ENCODE measurements around the gene PRRX1. TPM values are rescaled to one million over a fixed set of nuclear protein-coding genes. Genes with fewer than 3 reads are reported as not detected.

PRRX1 gene
- total RNA-seq, 1 donor from 2014 or later: 74.7 TPM

GRCh38 chr1:170723518-170723917 is 59.6 kb downstream of the PRRX1 start:
- Histone ChIP-seq H3K27ac (replicated peaks) (no peak overlapping the region), H3K36me3 (peaks cover 46% of the 10 kb centered on the region)
- no peak for TF ChIP-seq CTCF (IDR thresholded peaks at IDR 0.05; ENCODE audit: borderline replicate concordance)

GRCh38 chr1:170725326-170725725 is 61.4 kb downstream of the PRRX1 start:
- Histone ChIP-seq H3K9me3 (replicated peaks) (peaks cover 8% of the 10 kb centered on the region), H3K4me1 (peaks cover 19% of the 10 kb centered on the region), H3K27ac (replicated peaks) (no peak overlapping the region), H3K36me3 (peaks cover 39% of the 10 kb centered on the region), H3K4me3 (no peak overlapping the region), H3K27me3 (ENCODE audit: low read depth) (no peaks in the 10 kb centered on the region)
- TF ChIP-seq CTCF (IDR thresholded peaks at IDR 0.05; ENCODE audit: borderline replicate concordance): no peak
- intact Hi-C loops (cut with micrococcal nuclease): no loop called here
- DNase-seq: no peak

More at GRCh38 chr1:170723518-170723917, 59.6 kb downstream of the PRRX1 start:
- H3K4me1 ChIP-seq: peaks cover under 1% of the 10 kb centered on the region
- intact Hi-C loops (cut with micrococcal nuclease): no loop called here
- H3K9me3 ChIP-seq (replicated peaks): peaks cover 8% of the 10 kb centered on the region
- no peak for DNase-seq
- no peaks in the 10 kb centered on the region for H3K27me3 ChIP-seq (ENCODE audit: low read depth)
- H3K4me3 ChIP-seq: no peak overlapping the region

- peaks cover 43% of the 10 kb centered on the region for H3K4me1 ChIP-seq
- H3K27ac ChIP-seq (replicated peaks): peak overlapping the region; percentile 77
- H3K36me3 ChIP-seq: peaks cover 21% of the 10 kb centered on the region
- intact Hi-C loops (cut with micrococcal nuclease): no loop called here
- no peak for TF ChIP-seq CTCF (IDR thresholded peaks at IDR 0.05; ENCODE audit: borderline replicate concordance)
- H3K4me3 ChIP-seq: no peak overlapping the region
- DNase-seq: no peak
- H3K27me3 ChIP-seq (ENCODE audit: low read depth): no peaks in the 10 kb centered on the region
- peaks cover 8% of the 10 kb centered on the region for H3K9me3 ChIP-seq (replicated peaks)
These were observed 64.0 kb downstream of the PRRX1 start for GRCh38 chr1:170727963-170728362.

- H3K27ac ChIP-seq (replicated peaks): peak overlapping the region; percentile 77
- H3K9me3 ChIP-seq (replicated peaks): peaks cover 3% of the 10 kb centered on the region
- no peak overlapping the region for H3K4me3 ChIP-seq
- no peaks in the 10 kb centered on the region for H3K27me3 ChIP-seq (ENCODE audit: low read depth)
- intact Hi-C loops (cut with micrococcal nuclease): no loop called here
- no peak for TF ChIP-seq CTCF (IDR thresholded peaks at IDR 0.05; ENCODE audit: borderline replicate concordance)
- H3K36me3 ChIP-seq: peaks cover 6% of the 10 kb centered on the region
- DNase-seq: peak; percentile 15
- H3K4me1 ChIP-seq: peaks cover 49% of the 10 kb centered on the region
These were observed 65.5 kb downstream of the PRRX1 start for GRCh38 chr1:170729225-170730002.

GRCh38 chr1:170730014-170730413 is 66.1 kb downstream of the PRRX1 start:
- Histone ChIP-seq H3K4me3 (no peak overlapping the region), H3K27ac (replicated peaks) (peak overlapping the region; percentile 77), H3K4me1 (peaks cover 55% of the 10 kb centered on the region), H3K36me3 (peaks cover 5% of the 10 kb centered on the region), H3K27me3 (ENCODE audit: low read depth) (no peaks in the 10 kb centered on the region), H3K9me3 (replicated peaks) (no peaks in the 10 kb centered on the region)
- intact Hi-C loops (cut with micrococcal nuclease): no loop called here
- TF ChIP-seq CTCF (IDR thresholded peaks at IDR 0.05; ENCODE audit: borderline replicate concordance): no peak
- DNase-seq: no peak
